Retinal pigment epithelial cell (primary cell): ENCODE data around the gene SORBS1.

Experiments used
- DNase-seq: peaks from one replicate; pipeline ENCODE4 v3.0.0-alpha.2; 2010; ENCODE audit warnings: low read depth
- H3K4me3 ChIP-seq: 2 replicates; pipeline ENCODE4 v1.5.1; 2011; ENCODE audit warnings: mild to moderate bottlenecking, low read length, control low read depth, moderate library complexity
- CTCF ChIP-seq: conservative IDR thresholded peaks from 2 replicates; pipeline ENCODE4 v1.5.1; 2011; ENCODE audit warnings: low read depth, low read length, control low read depth, inconsistent platforms

The SORBS1 gene

GRCh38 chr10:95561177-95561863 is at the start of gene SORBS1:
Gene SORBS1 (minus strand): TSS chr10:95561371. CDS start chr10:95441135, 120,236 bp downstream.
- peak within 1 kb of the TSS; percentile 73 for H3K4me3 ChIP-seq

GRCh38 chr10:95610727-95611126 is 49.6 kb upstream of the SORBS1 start:
- no peak overlapping the region for H3K4me3 ChIP-seq
- no peak for TF ChIP-seq CTCF
- no peak for DNase-seq

More at GRCh38 chr10:95561177-95561863, at the start of gene SORBS1:
- peak; percentile 80 for DNase-seq
- TF ChIP-seq CTCF = no peak

- no peak overlapping the region for H3K4me3 ChIP-seq
- no peak for TF ChIP-seq CTCF
- no peak for DNase-seq
Measured at GRCh38 chr10:95606922-95607321, 45.8 kb upstream of the SORBS1 start.

- DNase-seq = no peak
- TF ChIP-seq CTCF = no peak
- no peak overlapping the region for H3K4me3 ChIP-seq
Measured at GRCh38 chr10:95605163-95605562, 44.0 kb upstream of the SORBS1 start.

- no peak overlapping the region for H3K4me3 ChIP-seq
- TF ChIP-seq CTCF = no peak
- no peak for DNase-seq
Measured at GRCh38 chr10:95604630-95605029, 43.5 kb upstream of the SORBS1 start.

- no peak for TF ChIP-seq CTCF
- DNase-seq = no peak
- H3K4me3 ChIP-seq = no peak overlapping the region
Measured at GRCh38 chr10:95602382-95602781, 41.2 kb upstream of the SORBS1 start.

GRCh38 chr10:95601116-95601719 is 40.0 kb upstream of the SORBS1 start:
- DNase-seq = peak; percentile 48
- peak; percentile 99 for TF ChIP-seq CTCF
- no peak overlapping the region for H3K4me3 ChIP-seq
